HG03196 (cell line): ENCODE results near the gene RFX8.

Experiments used
- ATAC-seq: cut with Tn5 transposase; IDR thresholded peaks from one replicate; pipeline ENCODE4 v1.9.1; 2021; ENCODE audit not compliant: unreplicated experiment

RFX8 gene

GRCh38 chr2:101386599-101387150 lies 88.2 kb downstream of the RFX8 start:
- ATAC-seq: no peak

GRCh38 chr2:101383016-101383541 lies 91.8 kb downstream of the RFX8 start:
- ATAC-seq: no peak

- no peak for ATAC-seq
Observed at GRCh38 chr2:101382442-101382841, 92.5 kb downstream of the RFX8 start.

DNA sequence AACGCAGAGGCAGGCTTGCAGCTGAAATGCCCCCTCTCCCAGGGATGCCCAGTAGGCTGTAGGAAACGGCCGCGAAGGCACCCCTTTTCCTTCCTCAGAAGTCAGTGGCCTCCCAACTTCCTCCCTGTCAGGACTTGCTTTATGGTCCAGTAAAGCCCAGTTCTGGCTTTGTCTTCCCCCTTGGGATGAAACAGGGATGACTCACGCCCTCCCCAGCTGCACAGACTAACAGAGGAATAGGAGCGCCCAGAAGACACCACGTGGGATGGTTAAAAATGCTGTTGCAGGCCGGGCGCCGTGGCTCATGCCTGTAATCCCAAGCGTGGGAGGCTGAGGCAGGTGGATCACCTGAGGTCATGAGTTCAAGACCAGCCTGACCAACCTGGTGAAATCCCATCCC lies 94.5 kb downstream of the RFX8 start:
- no peak for ATAC-seq

DNA sequence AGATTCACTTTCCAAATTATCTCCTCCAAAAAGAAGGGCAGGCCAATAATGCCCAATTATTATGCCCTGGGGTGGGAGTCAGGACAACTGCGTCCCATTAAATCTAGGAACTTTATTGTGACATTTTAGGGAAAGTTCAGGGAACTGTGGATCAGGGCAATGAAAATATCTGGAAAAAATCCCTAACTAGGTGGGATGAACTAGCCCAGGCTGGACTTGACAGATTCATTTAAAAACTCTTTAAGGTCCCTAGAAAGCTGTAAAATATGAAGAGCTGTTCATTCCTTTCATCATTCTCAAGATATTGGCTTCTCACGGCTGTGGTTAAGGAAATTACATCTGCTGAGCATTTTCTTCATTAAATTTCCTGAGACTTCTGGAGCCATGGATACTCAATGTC lies 95.8 kb downstream of the RFX8 start:
- no peak for ATAC-seq

DNA sequence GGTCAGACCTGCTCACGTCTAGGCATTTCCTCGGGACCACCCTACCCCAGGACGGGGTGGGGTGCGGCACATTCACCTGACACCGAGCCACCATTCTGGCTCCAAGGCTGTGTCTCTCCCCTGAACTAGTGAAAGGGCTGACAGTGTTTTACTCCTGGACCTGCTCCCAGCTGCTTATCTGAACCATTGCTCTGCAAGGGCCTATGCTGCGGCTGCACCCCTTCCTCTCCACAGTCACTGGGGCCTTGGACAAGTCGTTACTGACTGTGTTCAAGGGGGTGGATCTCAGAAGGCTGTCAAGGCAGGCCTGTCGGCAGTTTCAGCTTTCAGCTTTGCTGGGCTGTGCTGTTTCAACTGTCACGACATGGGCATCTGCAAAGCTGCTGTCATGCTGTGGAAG lies 99.3 kb downstream of the RFX8 start:
- no peak for ATAC-seq

DNA sequence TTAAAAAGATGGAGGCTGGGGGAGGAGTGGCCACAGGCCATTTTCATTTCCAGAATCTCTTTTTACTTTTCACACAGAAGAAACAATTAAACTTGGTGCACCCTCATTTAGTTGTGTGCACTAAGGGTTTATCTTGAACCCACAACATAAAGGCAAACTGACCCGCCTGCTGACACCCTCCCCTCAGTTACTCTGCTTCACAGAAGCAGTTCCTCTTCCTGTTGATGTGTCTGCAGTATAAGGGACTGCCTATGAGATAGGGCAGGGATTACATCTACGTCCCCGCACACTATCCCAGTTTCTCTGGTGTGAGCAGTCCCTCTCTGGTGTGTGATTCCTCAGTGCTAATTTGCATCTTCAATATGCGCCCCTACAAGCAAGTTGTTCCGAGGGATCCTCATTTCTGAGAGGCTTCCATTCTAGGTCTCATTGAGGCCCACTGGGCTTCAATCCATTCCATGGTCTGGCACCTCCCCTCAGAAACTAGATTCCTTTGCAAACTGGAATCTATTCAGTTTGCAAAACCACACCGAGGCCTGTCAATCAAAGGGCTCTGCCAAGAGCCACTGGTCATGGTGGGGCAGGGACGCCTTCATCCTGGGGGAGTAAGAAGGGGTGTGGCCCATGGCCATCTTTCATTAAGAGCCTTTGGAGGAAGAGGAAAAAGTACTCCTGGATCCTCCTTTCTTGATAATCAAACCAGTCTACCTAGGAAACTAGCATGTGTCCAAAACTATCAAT lies 99.9 kb downstream of the RFX8 start:
- ATAC-seq: no peak

DNA sequence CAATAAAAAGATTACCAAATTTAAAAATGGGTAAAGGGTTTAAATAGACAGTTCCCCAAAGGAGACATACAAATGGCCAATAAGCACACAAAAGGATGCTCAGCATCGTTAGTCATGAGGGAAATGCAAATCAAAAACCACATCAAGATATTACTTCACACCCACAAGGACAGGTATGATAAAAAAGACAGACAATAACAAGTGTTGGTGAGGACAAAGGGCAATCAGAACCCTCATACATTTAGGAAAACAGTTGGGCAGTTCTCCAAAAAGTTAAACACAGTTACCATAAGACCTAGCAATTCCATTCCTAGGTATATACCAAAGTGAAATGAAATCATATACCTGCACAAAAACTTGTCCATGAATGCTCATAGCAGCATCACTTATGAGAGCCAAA lies 102.1 kb downstream of the RFX8 start:
- ATAC-seq: no peak

DNA sequence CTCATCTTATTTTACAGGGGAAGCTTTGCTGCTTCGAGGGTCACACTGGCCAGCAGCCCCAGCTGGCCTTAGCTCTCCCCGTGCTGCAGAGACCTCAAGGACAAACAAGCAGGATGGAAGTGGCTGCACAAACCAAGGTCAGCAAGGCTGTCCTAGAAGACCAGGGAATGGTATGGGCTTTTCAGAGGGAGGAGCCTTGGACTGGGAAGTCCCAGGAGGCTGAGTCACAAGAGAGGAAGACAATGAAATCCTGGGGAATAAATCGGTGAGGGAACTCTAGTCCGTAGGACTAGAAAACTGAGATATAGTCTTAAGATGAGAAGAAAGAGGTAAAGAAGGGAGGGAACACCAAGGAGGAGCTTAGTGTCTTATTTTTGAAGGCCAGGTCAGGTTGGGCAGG lies 103.3 kb downstream of the RFX8 start:
- no peak for ATAC-seq

DNA sequence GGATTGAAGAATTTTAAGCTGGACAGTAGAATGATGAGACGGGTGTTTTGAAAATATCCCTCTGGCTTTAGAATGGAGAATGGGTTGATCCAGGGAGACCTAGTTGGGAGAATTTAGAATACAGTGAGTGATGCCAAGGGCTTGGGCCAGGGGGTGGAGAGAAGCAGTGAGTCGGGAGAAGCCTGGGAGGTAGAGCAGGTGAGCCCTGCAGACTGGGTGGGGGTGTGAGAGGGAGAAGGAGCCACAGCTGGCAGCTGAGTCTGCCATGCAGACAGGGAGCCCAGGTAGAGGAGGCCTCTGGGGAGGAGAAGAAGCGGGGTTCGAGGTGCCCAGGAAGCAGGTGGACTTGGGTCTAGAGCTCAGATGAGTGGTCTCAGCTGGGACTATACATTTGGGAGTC lies 105.8 kb downstream of the RFX8 start:
- no peak for ATAC-seq

DNA sequence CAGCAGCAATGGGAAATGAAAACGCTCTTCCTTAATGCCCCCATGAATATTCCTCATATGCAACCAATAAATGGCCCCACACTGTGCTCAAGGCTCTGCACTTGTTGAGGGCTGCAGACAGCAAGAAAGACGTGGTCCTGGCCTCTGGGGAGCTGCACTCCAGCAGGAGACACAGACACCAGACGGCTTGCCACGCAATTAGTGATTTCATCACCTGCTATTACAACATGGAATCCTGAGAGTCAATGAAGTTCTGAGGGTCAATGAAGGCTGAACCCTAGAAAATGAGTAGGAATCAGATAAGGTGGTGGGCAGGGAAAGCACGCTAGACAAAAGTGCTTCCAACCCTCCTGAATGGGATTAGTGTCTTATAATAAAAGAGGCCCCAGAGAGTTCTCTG lies 106.5 kb downstream of the RFX8 start:
- no peak for ATAC-seq

- no peak for ATAC-seq
Observed at GRCh38 chr2:101367508-101367907, 107.4 kb downstream of the RFX8 start.

DNA sequence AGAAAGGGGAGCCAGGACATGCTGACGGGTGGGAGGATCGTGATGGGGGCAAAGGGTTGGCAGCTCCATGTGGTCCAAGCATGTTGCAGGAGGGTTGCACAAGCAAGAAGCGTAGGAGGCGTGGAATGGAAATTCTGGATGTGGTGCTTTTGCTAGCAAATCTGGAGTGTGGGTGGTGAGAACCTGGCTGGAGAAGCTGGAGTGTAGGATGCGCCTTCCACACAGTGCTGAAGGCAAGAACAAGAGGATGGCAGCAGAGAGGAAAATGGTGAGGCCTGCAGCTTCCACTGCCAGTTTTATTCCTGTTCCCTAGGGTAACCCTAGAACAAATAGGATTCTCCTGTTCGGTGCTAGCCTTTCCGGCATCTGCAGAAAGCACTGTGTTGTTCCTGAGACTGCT lies 110.0 kb downstream of the RFX8 start:
- no peak for ATAC-seq

DNA sequence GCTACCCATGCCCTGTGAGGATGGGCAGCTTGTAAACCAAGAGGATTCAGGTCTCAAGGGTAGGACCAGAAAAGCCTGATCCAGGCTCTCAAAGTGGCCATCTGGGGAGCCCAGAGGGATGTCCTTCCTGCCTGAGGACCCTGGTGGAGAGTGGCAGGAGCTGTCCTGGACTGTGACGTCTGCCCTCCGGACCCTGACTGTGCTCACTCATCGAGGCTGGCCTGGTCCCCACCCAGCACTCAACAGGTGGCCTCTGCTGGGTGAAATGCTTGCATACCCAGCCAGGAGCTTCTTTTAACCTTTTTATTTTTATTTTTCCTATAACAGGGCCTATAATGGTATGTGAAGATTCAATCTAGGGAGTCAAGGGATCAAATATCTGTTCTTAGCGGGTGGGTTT lies 112.1 kb downstream of the RFX8 start:
- no peak for ATAC-seq

DNA sequence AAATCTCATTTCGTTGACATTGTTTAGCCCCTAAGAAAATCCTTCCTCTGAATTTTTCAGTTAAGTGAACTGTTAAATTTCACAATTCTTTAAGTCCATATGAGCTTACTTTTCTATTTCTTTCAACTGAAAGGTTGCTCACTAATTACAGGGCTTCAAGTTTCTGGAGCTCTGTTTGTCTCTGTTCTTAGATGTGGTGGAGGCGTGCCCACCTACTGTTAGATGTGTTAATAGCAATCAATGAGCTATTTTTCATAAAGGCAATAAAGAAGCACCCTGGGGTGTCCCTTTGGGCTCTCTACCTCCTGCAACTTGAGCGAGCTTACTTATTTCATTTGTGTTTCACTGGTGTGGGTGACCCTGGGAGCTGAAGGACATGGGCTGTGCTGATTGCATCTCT lies 112.6 kb downstream of the RFX8 start:
- no peak for ATAC-seq

GRCh38 chr2:101361522-101361921 lies 113.4 kb downstream of the RFX8 start:
- no peak for ATAC-seq

- no peak for ATAC-seq
Observed at GRCh38 chr2:101361121-101361520, 113.8 kb downstream of the RFX8 start.

- no peak for ATAC-seq
Observed at GRCh38 chr2:101360232-101360631, 114.7 kb downstream of the RFX8 start.

- ATAC-seq: no peak
Observed at GRCh38 chr2:101359410-101359954, 115.4 kb downstream of the RFX8 start.

DNA sequence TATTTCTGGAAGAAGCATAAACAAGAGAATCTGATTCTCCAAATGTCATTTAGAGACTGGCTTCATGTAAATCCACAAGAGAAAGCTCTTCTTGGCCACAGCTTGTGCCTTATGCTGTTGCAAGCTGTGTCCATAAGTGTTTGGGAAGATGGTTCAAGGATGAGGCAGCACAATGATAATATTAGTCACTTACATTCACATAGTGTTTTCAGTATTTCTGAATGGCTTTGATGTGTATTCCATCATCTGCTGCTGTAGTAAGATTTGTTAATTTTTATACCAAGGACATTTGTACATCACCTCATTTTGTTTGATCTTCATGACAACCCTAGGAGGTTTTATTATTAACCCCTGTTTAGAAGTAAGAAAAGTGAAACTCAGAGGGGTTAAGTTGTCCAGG lies 117.5 kb downstream of the RFX8 start:
- no peak for ATAC-seq

GRCh38 chr2:101356521-101356920 lies 118.4 kb downstream of the RFX8 start:
- no peak for ATAC-seq

GRCh38 chr2:101356055-101356454 lies 118.9 kb downstream of the RFX8 start:
- ATAC-seq: no peak
